Measurements from ENCODE around the gene KCNIP4. TPM values are rescaled to one million over a fixed set of nuclear protein-coding genes. Genes with fewer than 3 reads are reported as not detected.

KCNIP4 gene
- total RNA-seq, 8 experiments from 2014 or later, result 1.7 to 18.5 (median 10.8) TPM

DNA sequence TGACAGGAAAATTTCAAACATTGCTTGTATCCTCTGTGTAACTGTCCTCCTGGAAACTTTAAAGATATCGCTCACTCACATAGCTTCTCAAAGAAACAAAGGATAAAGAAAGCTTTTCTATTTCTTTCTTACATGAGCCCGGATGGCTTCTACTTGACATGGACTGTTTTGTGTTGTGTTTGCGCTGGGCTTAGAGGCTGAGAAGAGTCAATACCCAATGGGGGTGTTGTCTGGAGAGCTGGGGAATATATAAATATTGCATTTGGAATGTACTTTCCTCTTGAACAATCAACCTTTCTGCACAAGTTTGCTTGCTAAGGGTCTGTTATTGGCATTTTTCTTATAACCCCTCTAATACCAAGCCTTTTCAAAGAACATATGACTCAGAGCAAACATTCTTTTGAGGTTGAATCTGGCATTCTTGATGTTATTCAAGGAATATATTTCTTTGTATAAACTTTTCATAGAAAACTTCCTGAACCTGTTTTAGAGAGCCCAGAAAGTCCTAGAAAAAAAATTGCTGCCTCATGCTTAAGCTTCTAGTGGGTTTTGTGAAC lies 916.4 kb downstream of the KCNIP4 start:
- Histone ChIP-seq H3K4me1 (replicated peaks in 1 of 2) (no peaks in the 10 kb centered on the region), H3K4me3 (no peak overlapping the region), H3K27ac (no peak overlapping the region)
- peak in 3 of 8 experiments; percentile 25 to 94 (median 56) for ATAC-seq (replicated peaks in 6 of 8)
- WGBS, 10 experiments, result 0 to 100% (median 83%) methylated on average over 1 to 3 of the region's 3 CpGs; no CpG with 5 or more reads in 3 of the 10 experiments
- in situ Hi-C loops (cut with MboI; ENCODE audit: low pct_unique_long_range_greater_than_20kb in 2 of 9, low sequenced_read_pairs in 9 of 9, unreplicated experiment in 9 of 9), result no loop called here

DNA sequence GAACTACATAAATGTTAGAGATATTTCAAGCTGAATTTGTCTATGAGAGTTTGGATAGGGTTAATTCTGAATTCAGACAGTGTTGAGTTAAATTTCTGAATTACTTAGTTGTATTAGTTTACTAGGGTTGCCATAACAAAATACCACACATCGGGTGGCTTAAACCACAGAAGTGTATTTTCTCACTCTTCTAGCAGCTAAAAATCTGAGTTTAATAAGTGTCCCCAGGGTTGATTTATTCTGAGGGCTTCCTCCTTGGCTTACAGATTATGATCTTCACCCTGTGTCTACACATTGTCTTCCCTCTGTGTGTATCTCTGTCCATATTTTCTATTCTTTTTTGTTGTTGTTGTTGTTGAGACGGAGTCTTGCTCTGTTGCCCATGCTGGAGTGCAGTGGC lies 929.8 kb downstream of the KCNIP4 start:
- Histone ChIP-seq H3K27ac (no peak overlapping the region), H3K4me1 (replicated peaks in 1 of 2) (no peaks in the 10 kb centered on the region), H3K4me3 (no peak overlapping the region)
- ATAC-seq (replicated peaks in 6 of 8), result no peak
- WGBS, 10 experiments, result 0 to 93% (median 76%) methylated on average over 1 to 2 of the region's 2 CpGs; no CpG with 5 or more reads in 2 of the 10 experiments
- in situ Hi-C loops (cut with MboI; ENCODE audit: low pct_unique_long_range_greater_than_20kb in 2 of 9, low sequenced_read_pairs in 9 of 9, unreplicated experiment in 9 of 9), result no loop called here

DNA sequence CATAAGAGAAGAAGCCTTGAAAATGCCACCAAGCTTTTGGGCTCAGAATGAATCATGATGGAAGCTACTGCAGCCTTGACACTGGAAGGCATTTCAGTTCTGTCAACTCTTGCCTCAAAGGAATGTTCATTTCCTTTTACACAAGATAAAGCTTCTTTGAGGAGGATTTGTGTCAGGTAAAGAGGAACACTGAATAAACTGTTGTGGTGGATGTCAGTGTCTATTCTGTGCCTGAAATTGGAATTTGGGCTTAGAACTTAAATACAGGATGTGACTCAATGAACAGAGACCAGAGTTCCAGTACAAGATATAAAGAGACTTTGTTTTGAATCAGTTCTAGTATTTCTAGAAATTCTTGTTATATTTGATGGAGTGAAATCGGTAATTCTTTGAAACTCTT lies 935.1 kb downstream of the KCNIP4 start:
- no peak overlapping the region for H3K27ac ChIP-seq
- H3K4me3 ChIP-seq, result no peak overlapping the region
- no peaks in the 10 kb centered on the region for H3K4me1 ChIP-seq (replicated peaks in 1 of 2)
- no peak for ATAC-seq (replicated peaks in 6 of 8)
- in situ Hi-C loops (cut with MboI; ENCODE audit: low pct_unique_long_range_greater_than_20kb in 2 of 9, low sequenced_read_pairs in 9 of 9, unreplicated experiment in 9 of 9), result no loop called here
- WGBS, 10 experiments, result 0 to 100% (median 63%) methylated on average over 1 of the region's 1 CpG

- ATAC-seq (replicated peaks in 6 of 8), result no peak
- no peak overlapping the region for H3K27ac ChIP-seq
- WGBS, 10 experiments, result 0 to 100% (median 80%) methylated on average over 1 to 3 of the region's 3 CpGs
- H3K4me3 ChIP-seq, result no peak overlapping the region
- no peaks in the 10 kb centered on the region for H3K4me1 ChIP-seq (replicated peaks in 1 of 2)
- in situ Hi-C loops (cut with MboI; ENCODE audit: low pct_unique_long_range_greater_than_20kb in 2 of 9, low sequenced_read_pairs in 9 of 9, unreplicated experiment in 9 of 9), result no loop called here
Observed at GRCh38 chr4:21012851-21013331, 935.7 kb downstream of the KCNIP4 start.

GRCh38 chr4:21011106-21011505 lies 937.5 kb downstream of the KCNIP4 start:
- H3K4me3 ChIP-seq, result no peak overlapping the region
- ATAC-seq (replicated peaks in 6 of 8), result no peak
- no peak overlapping the region for H3K27ac ChIP-seq
- WGBS, 10 experiments, result 14 to 100% (median 64%) methylated on average over 1 to 3 of the region's 3 CpGs; no CpG with 5 or more reads in 2 of the 10 experiments
- in situ Hi-C loops (cut with MboI; ENCODE audit: low pct_unique_long_range_greater_than_20kb in 2 of 9, low sequenced_read_pairs in 9 of 9, unreplicated experiment in 9 of 9), result no loop called here
- H3K4me1 ChIP-seq (replicated peaks in 1 of 2), result no peaks in the 10 kb centered on the region

DNA sequence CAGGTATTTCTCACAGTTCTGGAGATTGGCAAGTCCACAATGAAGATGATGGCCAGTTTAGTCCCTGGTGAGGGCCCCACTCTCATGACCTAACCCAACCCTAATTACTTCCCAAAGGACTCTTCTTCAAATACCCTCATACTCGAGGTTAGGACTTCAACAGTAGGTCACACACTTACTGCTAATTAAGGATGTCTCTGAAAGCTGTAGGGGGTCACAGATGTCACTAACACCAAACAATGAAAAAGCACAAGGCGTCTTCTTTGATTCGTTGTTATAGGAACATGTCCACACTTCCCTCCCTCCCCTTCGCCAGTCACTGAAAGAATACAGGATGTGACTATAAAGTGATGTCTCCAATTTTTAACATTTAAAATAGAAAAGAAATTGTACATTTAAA lies 938.6 kb downstream of the KCNIP4 start:
- no peak for ATAC-seq (replicated peaks in 6 of 8)
- H3K4me3 ChIP-seq, result no peak overlapping the region
- WGBS, 10 experiments, result 0 to 74% (median 59%) methylated on average over 1 to 4 of the region's 4 CpGs; no CpG with 5 or more reads in 1 of the 10 experiments
- in situ Hi-C loops (cut with MboI; ENCODE audit: low pct_unique_long_range_greater_than_20kb in 2 of 9, low sequenced_read_pairs in 9 of 9, unreplicated experiment in 9 of 9), result no loop called here
- H3K4me1 ChIP-seq (replicated peaks in 1 of 2), result no peaks in the 10 kb centered on the region
- H3K27ac ChIP-seq, result no peak overlapping the region

GRCh38 chr4:21005647-21006046 lies 942.9 kb downstream of the KCNIP4 start:
- WGBS, 10 experiments, result 16 to 100% (median 91%) methylated on average over 1 to 4 of the region's 4 CpGs
- ATAC-seq (replicated peaks in 6 of 8), result no peak

DNA sequence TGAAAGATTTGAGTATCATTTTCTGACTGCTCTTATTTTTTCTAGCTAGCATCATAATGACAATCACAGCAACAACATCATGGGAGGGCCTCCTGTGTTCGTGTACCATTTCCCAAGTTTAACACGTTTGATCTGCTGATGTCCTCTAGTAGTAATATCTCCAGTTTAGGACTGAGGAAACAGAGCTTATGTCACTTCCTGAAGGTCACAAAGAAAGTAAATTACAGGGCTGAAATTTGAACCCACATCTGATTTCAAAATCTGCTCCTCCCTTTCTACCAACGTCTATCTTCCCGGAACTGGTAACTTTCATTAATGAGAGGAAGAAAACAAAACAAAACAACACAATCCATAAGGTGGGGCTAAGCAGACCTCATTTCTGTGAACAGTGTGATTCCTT lies 945.6 kb downstream of the KCNIP4 start:
- peak in 1 of 8 experiments; percentile 50 for ATAC-seq (replicated peaks in 6 of 8)
- peaks cover 6 to 9% of the 10 kb centered on the region in 2 donors for H3K4me1 ChIP-seq (replicated peaks in 1 of 2)
- H3K27ac ChIP-seq, result no peak overlapping the region
- no peak overlapping the region for H3K4me3 ChIP-seq
- in situ Hi-C loops (cut with MboI; ENCODE audit: low pct_unique_long_range_greater_than_20kb in 2 of 9, low sequenced_read_pairs in 9 of 9, unreplicated experiment in 9 of 9), result no loop called here
- WGBS, 10 experiments, result 0 to 68% (median 34%) methylated on average over 1 to 4 of the region's 4 CpGs; no CpG with 5 or more reads in 1 of the 10 experiments

More at GRCh38 chr4:21005647-21006046, 942.9 kb downstream of the KCNIP4 start:
- in situ Hi-C loops (cut with MboI; ENCODE audit: low pct_unique_long_range_greater_than_20kb in 2 of 9, low sequenced_read_pairs in 9 of 9, unreplicated experiment in 9 of 9), result no loop called here
- Histone ChIP-seq H3K27ac (no peak overlapping the region), H3K4me3 (no peak overlapping the region), H3K4me1 (replicated peaks in 1 of 2) (peaks cover 6 to 9% of the 10 kb centered on the region in 2 donors)

- Histone ChIP-seq H3K27ac (no peak overlapping the region), H3K4me1 (replicated peaks in 1 of 2) (peaks cover 6 to 9% of the 10 kb centered on the region in 2 donors), H3K4me3 (no peak overlapping the region)
- in situ Hi-C loops (cut with MboI; ENCODE audit: low pct_unique_long_range_greater_than_20kb in 2 of 9, low sequenced_read_pairs in 9 of 9, unreplicated experiment in 9 of 9), result no loop called here
- ATAC-seq (replicated peaks in 6 of 8), result peak in 1 of 8 experiments; percentile 27
- 0 to 88% (median 58%) methylated on average over 1 to 5 of the region's 5 CpGs; no CpG with 5 or more reads in 2 of the 10 experiments for WGBS, 10 experiments
Observed at GRCh38 chr4:21002286-21002685, 946.3 kb downstream of the KCNIP4 start.

DNA sequence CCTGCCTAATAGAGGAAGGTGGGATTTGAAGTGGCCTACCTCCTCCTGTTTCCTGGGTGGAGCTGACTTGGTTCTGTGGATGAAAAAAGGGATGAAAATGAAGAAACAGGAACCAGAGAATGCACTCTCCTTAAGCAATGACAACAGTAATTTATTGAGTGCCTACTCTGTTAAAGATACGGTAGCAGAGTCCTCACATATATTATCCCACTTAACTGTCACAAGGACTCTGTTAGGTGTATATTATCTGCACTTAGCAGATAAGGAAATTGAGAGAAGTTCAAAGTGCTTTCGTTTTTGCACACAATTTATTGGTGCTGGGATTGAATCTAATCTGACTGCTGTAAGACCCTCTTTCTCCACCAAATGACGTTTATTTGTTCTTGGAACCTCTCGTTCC lies 947.1 kb downstream of the KCNIP4 start:
- Histone ChIP-seq H3K4me1 (replicated peaks in 1 of 2) (peaks cover 6 to 9% of the 10 kb centered on the region in 2 donors), H3K27ac (no peak overlapping the region), H3K4me3 (no peak overlapping the region)
- in situ Hi-C loops (cut with MboI; ENCODE audit: low pct_unique_long_range_greater_than_20kb in 2 of 9, low sequenced_read_pairs in 9 of 9, unreplicated experiment in 9 of 9), result no loop called here
- ATAC-seq (replicated peaks in 6 of 8), result peak in 1 of 8 experiments; percentile 22
- 0 to 78% (median 56%) methylated on average over 1 to 4 of the region's 4 CpGs for WGBS, 10 experiments

GRCh38 chr4:20997886-20998285 lies 950.7 kb downstream of the KCNIP4 start:
- 0 to 94% (median 83%) methylated on average over 1 to 3 of the region's 3 CpGs for WGBS, 10 experiments
- Histone ChIP-seq H3K4me1 (replicated peaks in 1 of 2) (peaks cover 4 to 6% of the 10 kb centered on the region in 2 donors), H3K27ac (no peak overlapping the region), H3K4me3 (no peak overlapping the region)
- in situ Hi-C loops (cut with MboI; ENCODE audit: low pct_unique_long_range_greater_than_20kb in 2 of 9, low sequenced_read_pairs in 9 of 9, unreplicated experiment in 9 of 9), result no loop called here
- ATAC-seq (replicated peaks in 6 of 8), result no peak

DNA sequence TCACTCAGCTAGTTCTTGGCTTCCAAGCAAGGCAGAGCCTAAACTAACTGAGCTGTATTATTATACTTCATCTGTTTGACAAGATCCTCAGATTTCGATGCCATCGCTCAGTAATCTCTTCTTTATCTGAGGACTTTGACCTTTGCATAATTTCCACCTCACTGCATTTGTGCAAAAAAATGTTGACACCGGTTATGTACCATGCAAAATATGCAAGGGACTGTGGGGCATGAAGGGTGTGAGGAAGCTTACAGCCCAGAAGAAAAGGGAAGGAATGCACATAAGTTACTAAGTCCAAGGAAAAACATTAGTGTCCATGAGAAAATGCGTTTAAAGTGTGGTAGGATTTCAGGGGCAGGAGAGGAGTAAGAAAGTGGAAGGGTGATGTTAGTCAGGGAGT lies 953.0 kb downstream of the KCNIP4 start:
- peak in 2 of 8 experiments; percentile 70 to 76 for ATAC-seq (replicated peaks in 6 of 8)
- Histone ChIP-seq H3K4me3 (no peak overlapping the region), H3K27ac (no peak overlapping the region), H3K4me1 (replicated peaks in 1 of 2) (no peaks in the 10 kb centered on the region)
- WGBS, 10 experiments, result 4 to 95% (median 55%) methylated on average over 1 to 4 of the region's 4 CpGs; no CpG with 5 or more reads in 2 of the 10 experiments
- in situ Hi-C loops (cut with MboI; ENCODE audit: low pct_unique_long_range_greater_than_20kb in 2 of 9, low sequenced_read_pairs in 9 of 9, unreplicated experiment in 9 of 9), result no loop called here

- 13 to 100% (median 80%) methylated on average over 1 to 3 of the region's 3 CpGs for WGBS, 10 experiments
- H3K27ac ChIP-seq, result no peak overlapping the region
- in situ Hi-C loops (cut with MboI; ENCODE audit: low pct_unique_long_range_greater_than_20kb in 2 of 9, low sequenced_read_pairs in 9 of 9, unreplicated experiment in 9 of 9), result no loop called here
- ATAC-seq (replicated peaks in 6 of 8), result no peak
- H3K4me3 ChIP-seq, result no peak overlapping the region
- H3K4me1 ChIP-seq (replicated peaks in 1 of 2), result no peaks in the 10 kb centered on the region
Observed at GRCh38 chr4:20995015-20995414, 953.6 kb downstream of the KCNIP4 start.

DNA sequence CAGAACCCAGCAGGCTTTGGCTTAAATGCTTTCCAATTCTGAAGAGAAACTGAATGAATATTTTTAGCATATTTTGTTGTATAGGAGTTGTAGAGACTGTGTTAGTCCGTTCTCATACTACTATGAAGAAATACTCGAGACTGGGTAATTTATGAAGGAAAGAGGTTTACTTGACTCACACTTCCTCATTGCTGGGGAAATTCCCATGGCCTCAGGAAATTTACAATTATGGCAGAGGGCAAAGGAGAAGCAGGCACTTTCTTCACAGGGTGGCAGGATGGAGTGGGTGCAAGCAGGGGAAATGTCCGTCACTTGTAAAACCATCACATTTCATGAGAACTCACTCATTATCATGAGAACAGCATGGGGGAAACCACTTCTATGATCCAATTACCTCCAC lies 956.6 kb downstream of the KCNIP4 start:
- H3K4me1 ChIP-seq (replicated peaks in 1 of 2), result no peaks in the 10 kb centered on the region
- no peak overlapping the region for H3K27ac ChIP-seq
- no peak for ATAC-seq (replicated peaks in 6 of 8)
- 0 to 100% (median 97%) methylated on average over 1 to 3 of the region's 3 CpGs for WGBS, 10 experiments
- H3K4me3 ChIP-seq, result no peak overlapping the region
- in situ Hi-C loops (cut with MboI; ENCODE audit: low pct_unique_long_range_greater_than_20kb in 2 of 9, low sequenced_read_pairs in 9 of 9, unreplicated experiment in 9 of 9), result no loop called here

Data from motor neuron (in vitro differentiated cells).